ENCODE data around the gene ITPRIPL2. TPM values are rescaled to one million over a fixed set of nuclear protein-coding genes. Genes with fewer than 3 reads are reported as not detected.

ITPRIPL2 gene
- total and polyA plus RNA-seq, 2 of the 13 experiments (the other 11 are each of a cell fraction or from before 2014, with no cell fraction given): 5.9 to 12.6 TPM

DNA sequence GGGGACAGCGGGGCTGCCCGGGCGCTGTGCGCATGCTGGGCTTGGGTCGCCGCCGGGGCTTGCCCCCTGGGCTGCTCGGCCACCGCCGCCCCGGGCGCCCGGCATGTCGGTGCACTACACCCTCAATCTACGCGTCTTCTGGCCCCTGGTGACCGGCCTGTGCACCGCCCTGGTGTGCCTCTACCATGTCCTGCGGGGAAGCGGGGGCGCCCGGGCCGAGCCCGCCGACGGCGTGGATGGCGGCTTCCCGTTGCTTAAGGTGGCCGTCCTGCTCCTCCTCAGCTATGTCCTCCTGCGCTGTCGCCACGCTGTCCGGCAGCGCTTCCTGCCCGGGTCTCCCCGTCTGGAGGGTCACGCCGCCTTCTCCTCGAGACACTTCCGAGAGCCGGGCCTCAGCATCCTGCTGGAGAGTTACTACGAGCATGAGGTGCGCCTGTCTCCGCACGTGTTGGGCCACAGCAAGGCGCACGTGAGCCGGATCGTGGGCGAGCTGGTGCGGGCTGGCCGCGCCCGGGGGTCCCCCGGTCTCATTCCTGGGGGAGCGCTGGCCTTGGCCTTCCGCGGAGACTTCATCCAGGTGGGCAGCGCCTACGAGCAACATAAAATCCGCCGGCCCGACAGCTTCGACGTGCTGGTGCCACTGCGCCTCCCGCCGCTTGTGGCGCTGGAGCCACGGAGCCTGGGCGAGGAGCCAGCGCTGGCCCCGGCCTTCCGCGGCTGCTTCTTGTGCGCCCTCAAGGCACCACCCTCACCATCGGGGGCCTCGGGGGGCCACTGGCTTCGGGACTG lies 789 bp downstream of the ITPRIPL2 start (continued):
- TF ChIP-seq ZIK1 (CRISPR knock-in tag; IDR thresholded peaks at IDR 0.05; ENCODE audit: borderline replicate concordance, low read depth) (no peak), ZFP1 (CRISPR knock-in tag; IDR thresholded peaks at IDR 0.05) (no peak), ZBTB3 (CRISPR knock-in tag; IDR thresholded peaks at IDR 0.05; ENCODE audit: borderline replicate concordance, low read depth) (no peak), THAP11 (CRISPR knock-in tag; IDR thresholded peaks at IDR 0.05) (no peak), ZNF569 (CRISPR knock-in tag; IDR thresholded peaks at IDR 0.05; ENCODE audit: borderline replicate concordance) (no peak), REPIN1 (CRISPR knock-in tag; IDR thresholded peaks at IDR 0.05; ENCODE audit: borderline replicate concordance, low read depth) (no peak), CREBL2 (CRISPR knock-in tag; IDR thresholded peaks at IDR 0.05; ENCODE audit: borderline replicate concordance) (0 out of 2 replicates have a peak, but pooled peaks have one; percentile 21), PCBP1 (IDR thresholded peaks at IDR 0.05; ENCODE audit: borderline replicate concordance, low read depth, low read length) (no peak), ZBTB42 (CRISPR knock-in tag; IDR thresholded peaks at IDR 0.05) (no peak), ZBTB46 (CRISPR knock-in tag; IDR thresholded peaks at IDR 0.05; ENCODE audit: borderline replicate concordance) (no peak), ZNF205 (CRISPR knock-in tag; IDR thresholded peaks at IDR 0.05) (no peak), ZNF850 (CRISPR knock-in tag; conservative IDR thresholded peaks at IDR 0.05) (no peak), TFDP2 (CRISPR knock-in tag; IDR thresholded peaks at IDR 0.05) (no peak), ZNF652 (CRISPR knock-in tag; IDR thresholded peaks at IDR 0.05; ENCODE audit: borderline replicate concordance, low read depth) (no peak), CCDC6 (CRISPR knock-in tag; IDR thresholded peaks at IDR 0.05) (no peak; the same call in 1 of the 2 replicates), CHCHD3 (CRISPR knock-in tag; IDR thresholded peaks at IDR 0.05) (no peak), SMARCC2 (IDR thresholded peaks at IDR 0.05) (no peak), ZNF746 (CRISPR knock-in tag; IDR thresholded peaks at IDR 0.05) (no peak), SOX13 (IDR thresholded peaks at IDR 0.05) (no peak), SOX13 (CRISPR knock-in tag; conservative IDR thresholded peaks at IDR 0.05 in 1 of 2, IDR thresholded peaks at IDR 0.05 in 1 of 2) (no peak), ZMYM3 (CRISPR knock-in tag; IDR thresholded peaks at IDR 0.05) (no peak), SALL1 (CRISPR knock-in tag; IDR thresholded peaks at IDR 0.05) (no peak; the same call in 1 of the 2 replicates), ZNF136 (CRISPR knock-in tag; IDR thresholded peaks at IDR 0.05; ENCODE audit: low read depth) (no peak; the same call in 1 of the 2 replicates), HNRNPLL (IDR thresholded peaks at IDR 0.05; ENCODE audit: low read depth, low read length, poor library complexity, severe bottlenecking) (peak; percentile 1), GTF2F1 (IDR thresholded peaks at IDR 0.05; ENCODE audit: low read length) (no peak)
- TF ChIP-seq, protein P1, sequence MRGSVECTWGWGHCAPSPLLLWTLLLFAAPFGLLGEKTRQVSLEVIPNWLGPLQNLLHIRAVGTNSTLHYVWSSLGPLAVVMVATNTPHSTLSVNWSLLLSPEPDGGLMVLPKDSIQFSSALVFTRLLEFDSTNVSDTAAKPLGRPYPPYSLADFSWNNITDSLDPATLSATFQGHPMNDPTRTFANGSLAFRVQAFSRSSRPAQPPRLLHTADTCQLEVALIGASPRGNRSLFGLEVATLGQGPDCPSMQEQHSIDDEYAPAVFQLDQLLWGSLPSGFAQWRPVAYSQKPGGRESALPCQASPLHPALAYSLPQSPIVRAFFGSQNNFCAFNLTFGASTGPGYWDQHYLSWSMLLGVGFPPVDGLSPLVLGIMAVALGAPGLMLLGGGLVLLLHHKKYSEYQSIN (CRISPR knock-in tag; IDR thresholded peaks at IDR 0.05; ENCODE audit: borderline replicate concordance): no peak

Measured in HepG2 (cell line).